Activated CD4-positive, alpha-beta T cell treated with anti-CD3 and anti-CD28 coated beads for 36 hours (primary cell): ENCODE results near the gene TNFRSF14. TPM values are rescaled to one million over a fixed set of nuclear protein-coding genes. Genes with fewer than 3 reads are reported as not detected.

ENCODE experiments used
- ATAC-seq: fragments of 200-7000 bp; cut with Tn5 transposase; one replicate; pipeline ENCODE4 v1.10.0; 2021; ENCODE audit warnings: mild to moderate bottlenecking, moderate library complexity
- CTCF ChIA-PET: fragments of 350-600 bp; sonication (Branson Sonifier 250); formaldehyde crosslinking; loops from one replicate; lab custom pipeline; 2021; ENCODE audit warnings: antibody characterized with exemption; lab: Charles Lee
- POLR2A ChIA-PET: fragments of 350-600 bp; sonication (Branson Sonifier 250); formaldehyde crosslinking; loops from one replicate; lab custom pipeline; 2021; ENCODE audit warnings: antibody characterized with exemption, inconsistent platforms; lab: Charles Lee
- DNase-seq: peaks from one replicate; pipeline ENCODE4 v3.0.0-alpha.2; 2020
- H3K27ac Mint-ChIP-seq: one replicate; pipeline ENCODE4 v1.8.0; 2021; ENCODE audit warnings: mixed read lengths
- H3K27me3 Mint-ChIP-seq: one replicate; pipeline ENCODE4 v1.8.0; 2021; ENCODE audit warnings: mixed read lengths
- H3K36me3 Mint-ChIP-seq: one replicate; pipeline ENCODE4 v1.8.0; 2021; ENCODE audit warnings: low read depth, mixed read lengths
- H3K4me1 Mint-ChIP-seq: one replicate; pipeline ENCODE4 v1.8.0; 2021; ENCODE audit warnings: mixed read lengths
- H3K4me3 Mint-ChIP-seq: one replicate; pipeline ENCODE4 v1.8.0; 2021; ENCODE audit warnings: mild to moderate bottlenecking, moderate library complexity, mixed read lengths
- H3K9me3 Mint-ChIP-seq: one replicate; pipeline ENCODE4 v1.8.0; 2021; ENCODE audit warnings: low read depth, mixed read lengths
- intact Hi-C, 2 experiments: fragments of 100-400 bp; cut with DNase I in 1 of 2; cut with micrococcal nuclease in 1 of 2; formaldehyde crosslinking; loops; one replicate each; pipeline versions ENCODE4 v1.14.2 to v1.15.1; 2022 to 2024; cut with DNase I, micrococcal nuclease
- total RNA-seq, 2 experiments: library from RNA; stranded (reverse); gene quantifications; one replicate each; pipeline ENCODE4 v1.2.3, GENCODE V29; 2021

TNFRSF14 gene
- total RNA-seq, 2 experiments from 2014 or later: 135 to 145 TPM

- peaks cover 35% of the 10 kb centered on the region for H3K4me1 Mint-ChIP-seq
- CTCF ChIA-PET: interaction anchor here (3.6 kb wide), 1 partner anchor 30 kb away, joined by 25 read pairs; the partner anchor contains the start of gene PRXL2B
- intact Hi-C loops: loop anchor here in 1 of 2 experiments (5.0 kb wide), 1 partner anchor 232 kb away; no protein-coding TSS in a partner anchor
- no peaks in the 10 kb centered on the region for H3K9me3 Mint-ChIP-seq
- peak overlapping the region; percentile 98 for H3K4me3 Mint-ChIP-seq
- peaks cover 28% of the 10 kb centered on the region for H3K36me3 Mint-ChIP-seq
- H3K27ac Mint-ChIP-seq: peak overlapping the region; percentile 98
- POLR2A ChIA-PET: no interaction called here
- DNase-seq (peak; percentile 79), ATAC-seq (peak; percentile 28)
- H3K27me3 Mint-ChIP-seq: no peaks in the 10 kb centered on the region
Measured at GRCh38 chr1:2554621-2555387, 1.4 kb upstream of the TNFRSF14 start.

GRCh38 chr1:2555634-2556276 is 416 bp upstream of the TNFRSF14 start:
- peak; percentile 74 for ATAC-seq
- Mint-ChIP-seq H3K27ac (peak overlapping the region; percentile 98), H3K27me3 (no peaks in the 10 kb centered on the region), H3K4me3 (peak overlapping the region; percentile 98), H3K4me1 (peaks cover 34% of the 10 kb centered on the region), H3K9me3 (no peaks in the 10 kb centered on the region), H3K36me3 (peaks cover 30% of the 10 kb centered on the region)
- ChIA-PET POLR2A (interaction anchor here (0.6 to 2.2 kb wide), 5 partner anchors 8 to 29 kb away, joined by 3 to 23 read pairs (median 5); partner anchors contain the start of gene PRXL2B), CTCF (interaction anchor here (1.1 to 3.6 kb wide), 5 partner anchors 8 to 30 kb away, joined by 3 to 25 read pairs (median 4); partner anchors contain the start of genes PANK4 and PRXL2B)
- DNase-seq: peak; percentile 92
- intact Hi-C loops: loop anchor here (1.0 to 5.0 kb wide), 8 partner anchors 7 to 232 kb away; partner anchors contain the start of gene PRXL2B (in 1 of the 2)

- Mint-ChIP-seq H3K27ac (peak overlapping the region; percentile 98), H3K27me3 (no peaks in the 10 kb centered on the region), H3K4me1 (peaks cover 39% of the 10 kb centered on the region), H3K36me3 (peaks cover 35% of the 10 kb centered on the region), H3K4me3 (peak overlapping the region; percentile 98), H3K9me3 (no peaks in the 10 kb centered on the region)
- intact Hi-C loops: loop anchor here (1.0 to 5.0 kb wide), 8 partner anchors 9 to 230 kb away; partner anchors contain the start of gene PRXL2B (in 1 of the 2)
- POLR2A ChIA-PET: interaction anchor here (0.6 to 2.2 kb wide), 4 partner anchors 9 to 31 kb away, joined by 3 to 23 read pairs (median 8); partner anchors contain the start of gene PRXL2B
- DNase-seq (peak; percentile 58), ATAC-seq (peak; percentile 1)
- CTCF ChIA-PET: interaction anchor here (0.6 to 3.6 kb wide), 7 partner anchors 10 to 542 kb away, joined by 3 to 25 read pairs (median 4); partner anchors contain the start of genes PANK4 and PRXL2B
Measured at GRCh38 chr1:2556678-2557481, 709 bp downstream of the TNFRSF14 start.

- ATAC-seq (no peak), DNase-seq (no peak)
- H3K4me3 Mint-ChIP-seq: peak overlapping the region; percentile 98
- no peaks in the 10 kb centered on the region for H3K27me3 Mint-ChIP-seq
- peak overlapping the region; percentile 98 for H3K27ac Mint-ChIP-seq
- peaks cover 35% of the 10 kb centered on the region for H3K36me3 Mint-ChIP-seq
- H3K9me3 Mint-ChIP-seq: no peaks in the 10 kb centered on the region
- intact Hi-C loops: loop anchor here (2.0 to 5.0 kb wide), 3 partner anchors 85 to 230 kb away; no protein-coding TSS in a partner anchor
- ChIA-PET POLR2A (interaction anchor here (2.2 kb wide), 1 partner anchor 27 kb away, joined by 23 read pairs; the partner anchor contains the start of gene PRXL2B), CTCF (interaction anchor here (0.6 to 3.6 kb wide), 2 partner anchors 27 to 541 kb away, joined by 3 to 25 read pairs; partner anchors contain the start of gene PRXL2B)
- H3K4me1 Mint-ChIP-seq: peaks cover 39% of the 10 kb centered on the region
Measured at GRCh38 chr1:2557482-2558400, 1.6 kb downstream of the TNFRSF14 start.

GRCh38 chr1:2558420-2558819 is 2.2 kb downstream of the TNFRSF14 start:
- POLR2A ChIA-PET: no interaction called here
- Mint-ChIP-seq H3K9me3 (no peaks in the 10 kb centered on the region), H3K4me3 (peak overlapping the region; percentile 98), H3K4me1 (peaks cover 39% of the 10 kb centered on the region), H3K27me3 (no peaks in the 10 kb centered on the region), H3K27ac (peak overlapping the region; percentile 63), H3K36me3 (peaks cover 37% of the 10 kb centered on the region)
- CTCF ChIA-PET: no interaction called here
- DNase-seq (no peak), ATAC-seq (no peak)
- intact Hi-C loops: loop anchor here in 1 of 2 experiments (5.0 kb wide), 1 partner anchor 229 kb away; no protein-coding TSS in a partner anchor

GRCh38 chr1:2558861-2559260 is 2.7 kb downstream of the TNFRSF14 start:
- peaks cover 36% of the 10 kb centered on the region for H3K4me1 Mint-ChIP-seq
- ChIA-PET POLR2A (no interaction called here), CTCF (no interaction called here)
- peak overlapping the region; percentile 63 for H3K27ac Mint-ChIP-seq
- DNase-seq: no peak
- H3K36me3 Mint-ChIP-seq: peaks cover 37% of the 10 kb centered on the region
- no peaks in the 10 kb centered on the region for H3K27me3 Mint-ChIP-seq
- H3K4me3 Mint-ChIP-seq: peak overlapping the region; percentile 45
- ATAC-seq: no peak
- intact Hi-C loops: loop anchor here in 1 of 2 experiments (5.0 kb wide), 1 partner anchor 228 kb away; no protein-coding TSS in a partner anchor
- H3K9me3 Mint-ChIP-seq: no peaks in the 10 kb centered on the region

- intact Hi-C loops: loop anchor here in 1 of 2 experiments (5.0 kb wide), 1 partner anchor 228 kb away; no protein-coding TSS in a partner anchor
- CTCF ChIA-PET: interaction anchor here (1.0 kb wide), 1 partner anchor 11 kb away, joined by 3 read pairs; no protein-coding TSS in a partner anchor
- Mint-ChIP-seq H3K36me3 (peaks cover 35% of the 10 kb centered on the region), H3K27me3 (no peaks in the 10 kb centered on the region), H3K9me3 (no peaks in the 10 kb centered on the region), H3K4me3 (no peak overlapping the region), H3K4me1 (peaks cover 29% of the 10 kb centered on the region), H3K27ac (no peak overlapping the region)
- POLR2A ChIA-PET: interaction anchor here (0.6 kb wide), 1 partner anchor 11 kb away, joined by 4 read pairs; no protein-coding TSS in a partner anchor
- ATAC-seq: no peak
- no peak for DNase-seq
Measured at GRCh38 chr1:2559509-2560298, 3.5 kb downstream of the TNFRSF14 start.

- H3K36me3 Mint-ChIP-seq: peaks cover 34% of the 10 kb centered on the region
Measured at GRCh38 chr1:2560299-2561073, 4.3 kb downstream of the TNFRSF14 start.

More at GRCh38 chr1:2560299-2561073, 4.3 kb downstream of the TNFRSF14 start:
- Mint-ChIP-seq H3K9me3 (no peaks in the 10 kb centered on the region), H3K27me3 (no peaks in the 10 kb centered on the region), H3K4me3 (no peak overlapping the region), H3K4me1 (peaks cover 22% of the 10 kb centered on the region), H3K27ac (no peak overlapping the region)
- DNase-seq: no peak
- ChIA-PET POLR2A (interaction anchor here (0.6 kb wide), 1 partner anchor 12 kb away, joined by 4 read pairs; no protein-coding TSS in a partner anchor), CTCF (interaction anchor here (0.6 to 1.3 kb wide), 3 partner anchors 12 to 882 kb away, joined by 3 read pairs; no protein-coding TSS in a partner anchor)
- no peak for ATAC-seq
- intact Hi-C loops: no loop called here
